Lower leg skin (tissue), 3 donors: ENCODE measurements around the gene TALDO1.

ENCODE experiments used
- POLR2A ChIP-seq, 2 donors: fragments of 450-650 bp; IDR thresholded peaks; one replicate each; pipeline ENCODE4 v1.6.1; 2016 to 2017; ENCODE audit warnings: antibody characterized with exemption in 2 of 2, mild to moderate bottlenecking in 1 of 2, moderate library complexity in 1 of 2
- TF ChIP-seq, protein P1 (sequence below), 3 donors: fragments of 450-650 bp; IDR thresholded peaks; one replicate each; pipeline ENCODE4 v1.5.1; 2016; ENCODE audit warnings: antibody characterized with exemption in 3 of 3, mild to moderate bottlenecking in 3 of 3, moderate library complexity in 2 of 3

DNA sequence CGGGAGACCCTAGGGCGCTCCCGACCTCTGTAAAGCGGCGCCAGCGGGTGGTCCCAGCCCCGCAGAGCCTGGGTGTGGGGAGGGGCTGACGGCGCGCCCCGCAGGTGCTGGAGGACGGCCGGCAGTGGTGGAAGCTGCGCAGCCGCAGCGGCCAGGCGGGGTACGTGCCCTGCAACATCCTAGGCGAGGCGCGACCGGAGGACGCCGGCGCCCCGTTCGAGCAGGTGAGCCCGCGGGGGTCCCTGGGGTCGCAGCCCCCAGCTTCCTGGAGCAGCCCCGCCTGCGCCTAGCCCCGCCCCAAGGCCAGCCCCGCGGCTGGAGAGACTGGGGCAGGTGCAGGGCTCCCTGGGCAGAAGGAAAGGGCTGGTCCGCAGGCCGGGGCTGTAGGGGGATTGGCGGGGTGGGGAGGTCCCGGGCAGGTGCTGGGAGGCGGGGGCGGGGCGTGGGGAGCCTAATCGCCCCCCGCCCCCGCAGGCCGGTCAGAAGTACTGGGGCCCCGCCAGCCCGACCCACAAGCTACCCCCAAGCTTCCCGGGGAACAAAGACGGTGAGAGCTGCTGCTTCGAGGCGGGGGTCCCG lies 21.6 kb upstream of the TALDO1 start:
- TF ChIP-seq, protein P1, sequence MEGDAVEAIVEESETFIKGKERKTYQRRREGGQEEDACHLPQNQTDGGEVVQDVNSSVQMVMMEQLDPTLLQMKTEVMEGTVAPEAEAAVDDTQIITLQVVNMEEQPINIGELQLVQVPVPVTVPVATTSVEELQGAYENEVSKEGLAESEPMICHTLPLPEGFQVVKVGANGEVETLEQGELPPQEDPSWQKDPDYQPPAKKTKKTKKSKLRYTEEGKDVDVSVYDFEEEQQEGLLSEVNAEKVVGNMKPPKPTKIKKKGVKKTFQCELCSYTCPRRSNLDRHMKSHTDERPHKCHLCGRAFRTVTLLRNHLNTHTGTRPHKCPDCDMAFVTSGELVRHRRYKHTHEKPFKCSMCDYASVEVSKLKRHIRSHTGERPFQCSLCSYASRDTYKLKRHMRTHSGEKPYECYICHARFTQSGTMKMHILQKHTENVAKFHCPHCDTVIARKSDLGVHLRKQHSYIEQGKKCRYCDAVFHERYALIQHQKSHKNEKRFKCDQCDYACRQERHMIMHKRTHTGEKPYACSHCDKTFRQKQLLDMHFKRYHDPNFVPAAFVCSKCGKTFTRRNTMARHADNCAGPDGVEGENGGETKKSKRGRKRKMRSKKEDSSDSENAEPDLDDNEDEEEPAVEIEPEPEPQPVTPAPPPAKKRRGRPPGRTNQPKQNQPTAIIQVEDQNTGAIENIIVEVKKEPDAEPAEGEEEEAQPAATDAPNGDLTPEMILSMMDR (IDR thresholded peaks at IDR 0.05): no peak
- no peak for TF ChIP-seq POLR2A (IDR thresholded peaks at IDR 0.05)
